Ishikawa (cell line): ENCODE data around the gene ZNF444.

ENCODE experiments used
- CEBPB ChIP-seq: IDR thresholded peaks from 2 replicates; pipeline ENCODE4 v1.6.1; 2012
- CREB1 ChIP-seq: IDR thresholded peaks from 2 replicates; pipeline ENCODE4 v1.6.1; 2012; ENCODE audit warnings: low read depth
- EP300 ChIP-seq: IDR thresholded peaks from 2 replicates; pipeline ENCODE4 v1.6.1; 2012; ENCODE audit warnings: borderline replicate concordance
- RAD21 ChIP-seq: IDR thresholded peaks from 2 replicates; pipeline ENCODE4 v1.6.1; 2012; ENCODE audit warnings: low read depth
- TAF1 ChIP-seq: IDR thresholded peaks from 2 replicates; pipeline ENCODE4 v1.6.1; 2012; ENCODE audit warnings: low read depth, mild to moderate bottlenecking
- TCF12 ChIP-seq: IDR thresholded peaks from 2 replicates; pipeline ENCODE4 v1.6.1; 2012; ENCODE audit warnings: low read depth
- USF1 ChIP-seq: IDR thresholded peaks from 2 replicates; pipeline ENCODE4 v1.6.1; 2012
- TF ChIP-seq, protein P1 (sequence below): IDR thresholded peaks from 2 replicates; pipeline ENCODE4 v1.6.1; 2012
- TF ChIP-seq, protein P2 (sequence below): IDR thresholded peaks from 2 replicates; pipeline ENCODE4 v1.6.1; 2012; ENCODE audit warnings: low read depth, mild to moderate bottlenecking

- no peak for TF ChIP-seq TAF1
- TF ChIP-seq CEBPB = no peak
- no peak for TF ChIP-seq EP300
- no peak for TF ChIP-seq USF1
- TF ChIP-seq CREB1 = no peak
- TF ChIP-seq, protein P1, sequence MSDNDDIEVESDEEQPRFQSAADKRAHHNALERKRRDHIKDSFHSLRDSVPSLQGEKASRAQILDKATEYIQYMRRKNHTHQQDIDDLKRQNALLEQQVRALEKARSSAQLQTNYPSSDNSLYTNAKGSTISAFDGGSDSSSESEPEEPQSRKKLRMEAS = no peak
- TF ChIP-seq, protein P2, sequence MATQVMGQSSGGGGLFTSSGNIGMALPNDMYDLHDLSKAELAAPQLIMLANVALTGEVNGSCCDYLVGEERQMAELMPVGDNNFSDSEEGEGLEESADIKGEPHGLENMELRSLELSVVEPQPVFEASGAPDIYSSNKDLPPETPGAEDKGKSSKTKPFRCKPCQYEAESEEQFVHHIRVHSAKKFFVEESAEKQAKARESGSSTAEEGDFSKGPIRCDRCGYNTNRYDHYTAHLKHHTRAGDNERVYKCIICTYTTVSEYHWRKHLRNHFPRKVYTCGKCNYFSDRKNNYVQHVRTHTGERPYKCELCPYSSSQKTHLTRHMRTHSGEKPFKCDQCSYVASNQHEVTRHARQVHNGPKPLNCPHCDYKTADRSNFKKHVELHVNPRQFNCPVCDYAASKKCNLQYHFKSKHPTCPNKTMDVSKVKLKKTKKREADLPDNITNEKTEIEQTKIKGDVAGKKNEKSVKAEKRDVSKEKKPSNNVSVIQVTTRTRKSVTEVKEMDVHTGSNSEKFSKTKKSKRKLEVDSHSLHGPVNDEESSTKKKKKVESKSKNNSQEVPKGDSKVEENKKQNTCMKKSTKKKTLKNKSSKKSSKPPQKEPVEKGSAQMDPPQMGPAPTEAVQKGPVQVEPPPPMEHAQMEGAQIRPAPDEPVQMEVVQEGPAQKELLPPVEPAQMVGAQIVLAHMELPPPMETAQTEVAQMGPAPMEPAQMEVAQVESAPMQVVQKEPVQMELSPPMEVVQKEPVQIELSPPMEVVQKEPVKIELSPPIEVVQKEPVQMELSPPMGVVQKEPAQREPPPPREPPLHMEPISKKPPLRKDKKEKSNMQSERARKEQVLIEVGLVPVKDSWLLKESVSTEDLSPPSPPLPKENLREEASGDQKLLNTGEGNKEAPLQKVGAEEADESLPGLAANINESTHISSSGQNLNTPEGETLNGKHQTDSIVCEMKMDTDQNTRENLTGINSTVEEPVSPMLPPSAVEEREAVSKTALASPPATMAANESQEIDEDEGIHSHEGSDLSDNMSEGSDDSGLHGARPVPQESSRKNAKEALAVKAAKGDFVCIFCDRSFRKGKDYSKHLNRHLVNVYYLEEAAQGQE = no peak
- TF ChIP-seq RAD21 = no peak
- TF ChIP-seq TCF12 = no peak
Observed at GRCh38 chr19:56159622-56160271, 18.7 kb downstream of the ZNF444 start.
